Measurements from ENCODE around the gene ACSS1.

GRCh38 chr20:24969186-24970029, 88.5 kb downstream of the ACSS1 start:
- no peak for TF ChIP-seq POLR2A (IDR thresholded peaks at IDR 0.05)
- no peak for TF ChIP-seq CTCF (IDR thresholded peaks at IDR 0.05)
- TF ChIP-seq POLR2AphosphoS5 (IDR thresholded peaks at IDR 0.05) = no peak
- no peak for TF ChIP-seq EP300 (IDR thresholded peaks at IDR 0.05)
